K562 (cell line): ENCODE data around the gene MBP. TPM values are rescaled to one million over a fixed set of nuclear protein-coding genes. Genes with fewer than 3 reads are reported as not detected.

Experiments
- ATAC-seq: fragments of 200-7000 bp; cut with Tn5 transposase; 3 replicates; pipeline ENCODE4 v1.9.1; 2020; ENCODE audit warnings: moderate library complexity
- BruUV-seq: library from RNA; stranded (reverse); fragments of 400-500 nt; replicated peaks from 2 replicates; lab custom pipeline; 2021; lab: Mats Ljungman, UMichigan
- CTCF ChIA-PET: fragments of 300-600 bp; formaldehyde crosslinking; extraction: SDS; loops from one replicate; lab custom pipeline; 2021; ENCODE audit warnings: low intra/inter-chr PET ratio; lab: Yijun Ruan, JAX
- POLR2A ChIA-PET: fragments of 300-600, 350-650 bp; sonication (Branson Sonifier 250); formaldehyde crosslinking; extraction: SDS; loops from one replicate; lab custom pipeline; 2021; ENCODE audit warnings: antibody characterized with exemption, inconsistent platforms; lab: Yijun Ruan, JAX
- DNase-seq, 4 experiments: peaks; one replicate each; pipeline versions ENCODE4 v3.0.0 to v3.0.0-alpha.2; 2011 to 2018; ENCODE audit warnings: low spot score in 3 of 4, mixed read lengths in 3 of 4; ENCODE audit errors: extremely low read depth in 1 of 4
- FAIRE-seq: peaks from 2 replicates; lab custom pipeline; 2011; peaks lifted over from hg19 to GRCh38; lab: Jason Lieb, UNC
- H2AFZ ChIP-seq: 2 replicates; pipeline ENCODE4 v1.6.0; 2011; ENCODE audit warnings: low read depth, low read length, control low read depth, inconsistent platforms
- H3K27ac ChIP-seq: fragments of 200-600 bp; 3 replicates; pipeline ENCODE4 v1.8.0; 2011; ENCODE audit warnings: low read depth, mild to moderate bottlenecking, control low read depth, inconsistent platforms, low read length, moderate library complexity, mixed read lengths; ENCODE audit errors: extremely low read depth
- H3K27me3 ChIP-seq, 2 experiments: fragments of 300-600 bp in 1 of 2; 2 replicates in 1 of 2; 3 replicates in 1 of 2; pipeline versions ENCODE4 v1.6.0 to v1.8.0; 2011; ENCODE audit warnings: inconsistent platforms in 2 of 2, low read length in 2 of 2, mild to moderate bottlenecking in 1 of 2, mixed read lengths in 1 of 2, moderate library complexity in 1 of 2; ENCODE audit not compliant: control insufficient read depth in 2 of 2, insufficient read depth in 2 of 2
- H3K36me3 ChIP-seq: fragments of 300-600 bp; 3 replicates; pipeline ENCODE4 v1.8.0; 2011; ENCODE audit warnings: mild to moderate bottlenecking, low read length, inconsistent platforms; ENCODE audit not compliant: control insufficient read depth, insufficient read depth
- H3K4me1 ChIP-seq, 2 experiments: fragments of 200-600 bp in 1 of 2; replicated peaks in 1 of 2; 2 replicates in 1 of 2; 3 replicates in 1 of 2; pipeline versions ENCODE4 v1.5.1 to v1.8.0; 2011; ENCODE audit warnings: inconsistent platforms in 2 of 2, low read length in 2 of 2, mild to moderate bottlenecking in 1 of 2, mixed read lengths in 1 of 2, moderate library complexity in 1 of 2; ENCODE audit not compliant: control insufficient read depth in 2 of 2, insufficient read depth in 2 of 2
- H3K4me2 ChIP-seq: 2 replicates; pipeline ENCODE4 v1.6.1; 2011; ENCODE audit warnings: low read length, control low read depth, inconsistent platforms, mixed read lengths; ENCODE audit not compliant: insufficient read depth
- H3K4me3 ChIP-seq: fragments of 200-600 bp; sonication (generic), shearing (Covaris generic); 2 replicates; pipeline ENCODE4 v1.5.1; 2016; ENCODE audit warnings: control low read depth, inconsistent platforms
- H3K79me2 ChIP-seq: fragments of 200-600 bp; 3 replicates; pipeline ENCODE4 v1.8.0; 2011; ENCODE audit warnings: low read length, inconsistent platforms; ENCODE audit not compliant: control insufficient read depth, insufficient read depth
- H3K9ac ChIP-seq, 2 experiments: 2 replicates each; pipeline versions ENCODE4 v1.6.0 to v1.6.1; 2011; ENCODE audit warnings: low read depth in 2 of 2, low read length in 2 of 2, control low read depth in 1 of 2, inconsistent platforms in 1 of 2, mild to moderate bottlenecking in 1 of 2, mixed read lengths in 1 of 2; ENCODE audit not compliant: insufficient read depth in 1 of 2
- H3K9me1 ChIP-seq: one replicate; pipeline ENCODE4 v1.6.0; 2011; ENCODE audit warnings: inconsistent platforms, mild to moderate bottlenecking, low read length, moderate library complexity; ENCODE audit not compliant: control insufficient read depth, insufficient read depth
- H3K9me3 ChIP-seq: replicated peaks from 2 replicates; pipeline ENCODE4 v1.5.1; 2011; ENCODE audit warnings: low read depth, low read length, inconsistent platforms; ENCODE audit not compliant: control insufficient read depth, insufficient read depth
- H4K20me1 ChIP-seq: replicated peaks from 2 replicates; pipeline ENCODE4 v1.6.1; 2011; ENCODE audit warnings: low read length, inconsistent platforms, mixed read lengths; ENCODE audit not compliant: control insufficient read depth, insufficient read depth
- GATAD2A ChIP-seq: fragments of 450-650 bp; IDR thresholded peaks from 2 replicates; pipeline ENCODE4 v1.6.1; 2017
- MYBL2 ChIP-seq, 2 experiments: fragments of 450-650 bp in 1 of 2; sonication (generic) in 1 of 2; formaldehyde crosslinking in 1 of 2; IDR thresholded peaks; 2 replicates each; pipeline versions ENCODE4 v1.6.1 to v1.8.1; 2017 to 2022; ENCODE audit warnings: borderline replicate concordance in 1 of 2, inconsistent platforms in 1 of 2, low read depth in 1 of 2, mild to moderate bottlenecking in 1 of 2, missing genetic modification reagents in 1 of 2, moderate library complexity in 1 of 2
- NFE2L1 ChIP-seq: fragments of 450-650 bp; IDR thresholded peaks from 2 replicates; pipeline ENCODE4 v1.6.1; 2016; ENCODE audit warnings: missing genetic modification characterization, low read depth, mild to moderate bottlenecking, missing compliant biosample characterization, moderate library complexity, borderline replicate concordance
- ZNF395 ChIP-seq: fragments of 200-800 bp; sonication (Bioruptor generic); IDR thresholded peaks from 2 replicates; pipeline ENCODE4 v1.6.1; 2017; ENCODE audit warnings: missing genetic modification characterization, missing compliant biosample characterization
- ZNF518B ChIP-seq: fragments of 250-450 bp; sonication (Bioruptor Pico); IDR thresholded peaks from 2 replicates; pipeline ENCODE4 v1.5.0; 2021; ENCODE audit warnings: mild to moderate bottlenecking, moderate library complexity
- ZNF639 ChIP-seq, 2 experiments: fragments of 200-800 bp in 1 of 2; sonication (Bioruptor generic) in 1 of 2; sonication (generic) in 1 of 2; formaldehyde crosslinking in 1 of 2; IDR thresholded peaks in 1 of 2; conservative IDR thresholded peaks in 1 of 2; 2 replicates each; pipeline versions ENCODE4 v1.5.0 to v1.6.1; 2016 to 2020; ENCODE audit warnings: missing compliant biosample characterization in 1 of 2, missing genetic modification characterization in 1 of 2, missing genetic modification reagents in 1 of 2
- WGBS: fragments of 100-300 bp; shearing (Covaris generic); methylation state at CpG from one replicate; pipeline ENCODE4 v1.1.6; 2016; ENCODE audit warnings: low coverage, mixed read lengths; ENCODE audit not compliant: insufficient coverage; ENCODE audit errors: missing lambda C conversion rate; 5-methylcytosine and 5-hydroxymethylcytosine counted together
- in situ Hi-C: fragments of 300-500 bp; cut with MboI; formaldehyde crosslinking; loops from 4 replicates; pipeline ENCODE4 v1.15.0; 2018; ENCODE audit warnings: inconsistent platforms, mixed read lengths
- intact Hi-C: fragments of 100-400 bp; cut with micrococcal nuclease; formaldehyde crosslinking; loops from 2 replicates; pipeline ENCODE4 v1.14.2; 2022
- polyA plus RNA-seq, 8 experiments: library from polyadenylated mRNA; depleted of rRNA in 4 of 8; stranded (reverse) in 5 of 8; unstranded in 3 of 8; fragments of >200 nt; fragmentation: Nextera tagmentation in 2 of 8; fragmentation: Illumina TruSeq in 1 of 8; extraction: Ambion mirVana in 2 of 8; extraction: Trizol in 1 of 8; gene quantifications; 2 replicates each; pipeline versions ENCODE4 v1.2.1 to v1.2.3, GENCODE V29; 2011 to 2014; ENCODE audit warnings: inconsistent platforms in 1 of 8, missing spikeins in 1 of 8
- total RNA-seq, 7 experiments: library from RNA; depleted of rRNA in 6 of 7; stranded (reverse); fragments of >200 nt in 6 of 7; fragmentation: Illumina TruSeq in 2 of 7; extraction: Trizol in 2 of 7; gene quantifications; 2 replicates each; pipeline versions ENCODE4 v1.2.1 to v1.2.3, GENCODE V29; 2011 to 2021; ENCODE audit warnings: low replicate concordance in 1 of 7

The MBP gene
- total and polyA plus RNA-seq, 9 of the 15 experiments (the other 6 are each of a cell fraction or from before 2014, with no cell fraction given) = 0.09 TPM; not detected in 8

GRCh38 chr18:77098538-77099174 lies 33.9 kb downstream of the MBP start (continued):
- TF ChIP-seq ZNF395 (CRISPR knock-in tag) = no peak
- TF ChIP-seq, all 486 proteins: peak for 0

- in situ Hi-C loops = no loop called here
- no peaks in the 10 kb centered on the region for H3K4me1 ChIP-seq
- TF ChIP-seq ZNF639 (CRISPR knock-in tag; conservative IDR thresholded peaks at IDR 0.05 in 1 of 2, IDR thresholded peaks at IDR 0.05 in 1 of 2) (no peak), GATAD2A (no peak), NFE2L1 (tag) (no peak), ZNF518B (no peak), MYBL2 (IDR thresholded peaks at IDR 0.05; ENCODE audit: low read depth) (no peak), MYBL2 (CRISPR knock-in tag; IDR thresholded peaks at IDR 0.05; ENCODE audit: borderline replicate concordance) (no peak)
Measured at GRCh38 chr18:77098029-77098428, 34.6 kb downstream of the MBP start.

More at GRCh38 chr18:77098029-77098428, 34.6 kb downstream of the MBP start:
- intact Hi-C loops = no loop called here
- 0% methylated on average over 2 of the region's 2 CpGs for WGBS
- no peaks in the 10 kb centered on the region for H3K36me3 ChIP-seq
- H3K9me3 ChIP-seq = no peaks in the 10 kb centered on the region
- H4K20me1 ChIP-seq = no peaks in the 10 kb centered on the region
- H3K4me3 ChIP-seq = no peak overlapping the region
- no peak overlapping the region for H3K27ac ChIP-seq
- CTCF ChIA-PET = no interaction called here
- no peak overlapping the region for H2AFZ ChIP-seq
- H3K27me3 ChIP-seq = peaks cover 0 to 25% of the 10 kb centered on the region in 2 experiments; a peak in 3 of 5 replicates
- no peak overlapping the region for H3K4me2 ChIP-seq
- ATAC-seq (no peak), DNase-seq (no peak), FAIRE-seq (no peak)
- H3K9ac ChIP-seq = no peak overlapping the region
- BruUV-seq = no TSS peak
- no peaks in the 10 kb centered on the region for H3K79me2 ChIP-seq
- POLR2A ChIA-PET = no interaction called here
- H3K9me1 ChIP-seq = no peaks in the 10 kb centered on the region
